ENCODE measurements around the gene NEK4.
"Not testable (repeated sequence)": the region's sequence is repeated elsewhere in the genome, so short reads cannot be mapped to it uniquely, and the experiment has no call there.

Gene NEK4

GRCh38 chr3:52777959-52778805 is 7.4 kb upstream of the NEK4 start:
- no peak for DNase-seq

GRCh38 chr3:52777127-52777958 is 6.6 kb upstream of the NEK4 start, which contains the start of gene ITIH1:
Gene ITIH1 (plus strand): TSS chr3:52777599. CDS start chr3:52777616, 17 bp downstream.
- no peak for DNase-seq

GRCh38 chr3:52776486-52776885 is 5.7 kb upstream of the NEK4 start:
- DNase-seq = not testable (repeated sequence)

GRCh38 chr3:52775877-52776276 is 5.1 kb upstream of the NEK4 start:
- DNase-seq = no peak

- DNase-seq = no peak
These were observed 4.4 kb upstream of the NEK4 start for GRCh38 chr3:52774901-52775864.

- DNase-seq = no peak
These were observed 3.5 kb upstream of the NEK4 start for GRCh38 chr3:52774066-52774713.

GRCh38 chr3:52773361-52774065 is 2.8 kb upstream of the NEK4 start:
- no peak for DNase-seq

GRCh38 chr3:52771702-52772101 is 962 bp upstream of the NEK4 start:
- DNase-seq = no peak

- peak in 1 of 2 experiments; percentile 2 for DNase-seq
These were observed 568 bp upstream of the NEK4 start for GRCh38 chr3:52771334-52771681.

- no peak for DNase-seq
These were observed 819 bp downstream of the NEK4 start for GRCh38 chr3:52769786-52770455.

GRCh38 chr3:52763466-52763865 is 7.3 kb downstream of the NEK4 start:
- no peak for DNase-seq

GRCh38 chr3:52756141-52756540 is 14.6 kb downstream of the NEK4 start:
- DNase-seq = no peak

- DNase-seq = no peak
These were observed 16.4 kb downstream of the NEK4 start for GRCh38 chr3:52754373-52754772.

GRCh38 chr3:52752045-52752660 is 18.6 kb downstream of the NEK4 start:
- DNase-seq = no peak

GRCh38 chr3:52743721-52744120 is 27.0 kb downstream of the NEK4 start:
- no peak for DNase-seq

- DNase-seq = no peak
These were observed 27.6 kb downstream of the NEK4 start for GRCh38 chr3:52743152-52743551.

- DNase-seq = no peak
These were observed 28.2 kb downstream of the NEK4 start for GRCh38 chr3:52742418-52743041.

GRCh38 chr3:52739730-52740129 is 31.0 kb downstream of the NEK4 start:
- DNase-seq = no peak

GRCh38 chr3:52733256-52733891 is 37.4 kb downstream of the NEK4 start:
- DNase-seq = no peak

- DNase-seq = no peak
These were observed 39.1 kb downstream of the NEK4 start for GRCh38 chr3:52731590-52731989.

All from activated CD4-positive, alpha-beta T cell treated with anti-CD3 and anti-CD28 coated beads, Interleukin-2, amount 50 U/mL, for 48 hours (primary cell).